ENCODE measurements around the gene FARSB. TPM values are rescaled to one million over a fixed set of nuclear protein-coding genes. Genes with fewer than 3 reads are reported as not detected.
"Not testable (repeated sequence)": the region's sequence is repeated elsewhere in the genome, so short reads cannot be mapped to it uniquely, and the experiment has no call there.

Gene FARSB
- total RNA-seq, 1 donor from 2014 or later = 25.0 TPM

GRCh38 chr2:222701721-222702131, 45.8 kb upstream of the FARSB start:
- H3K27me3 ChIP-seq = no peaks in the 10 kb centered on the region
- H2AFZ ChIP-seq (replicated peaks) = no peak overlapping the region
- no peaks in the 10 kb centered on the region for H4K20me1 ChIP-seq (ENCODE audit: low read depth)
- no peaks in the 10 kb centered on the region for H3F3A ChIP-seq (ENCODE audit: low read depth)
- H3K27me3 Mint-ChIP-seq (ENCODE audit: insufficient read depth, low read depth) = peaks cover 7% of the 10 kb centered on the region
- H3K4me1 Mint-ChIP-seq = no peaks in the 10 kb centered on the region
- no peaks in the 10 kb centered on the region for H3K36me3 Mint-ChIP-seq
- H3K4me3 Mint-ChIP-seq = peak overlapping the region; percentile 44
- no peaks in the 10 kb centered on the region for H3K36me3 ChIP-seq
- no peaks in the 10 kb centered on the region for H3K9me3 Mint-ChIP-seq
- no peaks in the 10 kb centered on the region for H3K79me2 ChIP-seq (ENCODE audit: low read depth)
- H3K27ac ChIP-seq = no peak overlapping the region
- no peaks in the 10 kb centered on the region for H3K4me1 ChIP-seq
- no peak overlapping the region for H3K4me3 ChIP-seq
- no peak for TF ChIP-seq CTCF (IDR thresholded peaks at IDR 0.05)
- TF ChIP-seq EZH2 (IDR thresholded peaks at IDR 0.05) = no peak
- no peak for TF ChIP-seq EZH2phosphoT487 (IDR thresholded peaks at IDR 0.05)
- H3K4me2 ChIP-seq = no peak overlapping the region
- DNase-seq (ENCODE audit: low spot score) = no peak
- no peak overlapping the region for H3K9ac ChIP-seq
- no peaks in the 10 kb centered on the region for H3K9me3 ChIP-seq (ENCODE audit: low read depth)
- H3K27ac Mint-ChIP-seq = no peak overlapping the region

- Histone ChIP-seq H4K20me1 (ENCODE audit: low read depth) (no peaks in the 10 kb centered on the region), H3K4me1 (no peaks in the 10 kb centered on the region), H3K9me3 (ENCODE audit: low read depth) (no peaks in the 10 kb centered on the region), H3K79me2 (ENCODE audit: low read depth) (no peaks in the 10 kb centered on the region), H3K27ac (no peak overlapping the region), H3K9ac (no peak overlapping the region), H2AFZ (replicated peaks) (no peak overlapping the region), H3K4me3 (no peak overlapping the region), H3K36me3 (no peaks in the 10 kb centered on the region), H3K27me3 (no peaks in the 10 kb centered on the region), H3F3A (ENCODE audit: low read depth) (no peaks in the 10 kb centered on the region), H3K4me2 (no peak overlapping the region)
- Mint-ChIP-seq H3K9me3 (no peaks in the 10 kb centered on the region), H3K27ac (no peak overlapping the region), H3K4me1 (no peaks in the 10 kb centered on the region), H3K36me3 (no peaks in the 10 kb centered on the region), H3K4me3 (no peak overlapping the region), H3K27me3 (ENCODE audit: insufficient read depth, low read depth) (peaks cover 7% of the 10 kb centered on the region)
- no peak for DNase-seq (ENCODE audit: low spot score)
- TF ChIP-seq CTCF (IDR thresholded peaks at IDR 0.05) = no peak
These were observed 45.3 kb upstream of the FARSB start for GRCh38 chr2:222701233-222701632.

GRCh38 chr2:222698276-222698675, 42.4 kb upstream of the FARSB start:
- DNase-seq (ENCODE audit: low spot score) = no peak
- Histone ChIP-seq H3K4me2 (no peak overlapping the region), H3K9me3 (ENCODE audit: low read depth) (no peaks in the 10 kb centered on the region), H3K79me2 (ENCODE audit: low read depth) (no peaks in the 10 kb centered on the region), H3K4me1 (no peaks in the 10 kb centered on the region), H3K4me3 (no peak overlapping the region), H3K27me3 (no peaks in the 10 kb centered on the region), H3K9ac (no peak overlapping the region), H2AFZ (replicated peaks) (no peak overlapping the region), H4K20me1 (ENCODE audit: low read depth) (no peaks in the 10 kb centered on the region), H3F3A (ENCODE audit: low read depth) (no peaks in the 10 kb centered on the region), H3K27ac (no peak overlapping the region), H3K36me3 (no peaks in the 10 kb centered on the region)
- no peaks in the 10 kb centered on the region for H3K36me3 Mint-ChIP-seq
- H3K27ac Mint-ChIP-seq = no peak overlapping the region
- no peak overlapping the region for H3K4me3 Mint-ChIP-seq
- H3K4me1 Mint-ChIP-seq = no peaks in the 10 kb centered on the region
- peaks cover 10% of the 10 kb centered on the region for H3K27me3 Mint-ChIP-seq (ENCODE audit: insufficient read depth, low read depth)
- no peaks in the 10 kb centered on the region for H3K9me3 Mint-ChIP-seq
- TF ChIP-seq EZH2phosphoT487 (IDR thresholded peaks at IDR 0.05) = no peak
- TF ChIP-seq CTCF (IDR thresholded peaks at IDR 0.05) = no peak
- no peak for TF ChIP-seq EZH2 (IDR thresholded peaks at IDR 0.05)

GRCh38 chr2:222693837-222694236, 37.9 kb upstream of the FARSB start:
- no peak overlapping the region for H3K4me3 Mint-ChIP-seq
- no peaks in the 10 kb centered on the region for H3K9me3 ChIP-seq (ENCODE audit: low read depth)
- H3K9ac ChIP-seq = no peak overlapping the region
- no peaks in the 10 kb centered on the region for H4K20me1 ChIP-seq (ENCODE audit: low read depth)
- H3K4me1 Mint-ChIP-seq = no peaks in the 10 kb centered on the region
- no peaks in the 10 kb centered on the region for H3K36me3 ChIP-seq
- H2AFZ ChIP-seq (replicated peaks) = no peak overlapping the region
- H3K27me3 ChIP-seq = no peaks in the 10 kb centered on the region
- no peak overlapping the region for H3K27ac ChIP-seq
- DNase-seq (ENCODE audit: low spot score) = no peak
- no peak overlapping the region for H3K4me2 ChIP-seq
- H3K79me2 ChIP-seq (ENCODE audit: low read depth) = no peaks in the 10 kb centered on the region
- H3K4me3 ChIP-seq = no peak overlapping the region
- TF ChIP-seq EZH2 (IDR thresholded peaks at IDR 0.05) = no peak
- no peak for TF ChIP-seq EZH2phosphoT487 (IDR thresholded peaks at IDR 0.05)
- TF ChIP-seq CTCF (IDR thresholded peaks at IDR 0.05) = peak; percentile 39
- H3K4me1 ChIP-seq = peaks cover 2% of the 10 kb centered on the region
- H3K27ac Mint-ChIP-seq = no peak overlapping the region
- no peaks in the 10 kb centered on the region for H3K9me3 Mint-ChIP-seq
- peaks cover 5% of the 10 kb centered on the region for H3F3A ChIP-seq (ENCODE audit: low read depth)
- H3K27me3 Mint-ChIP-seq (ENCODE audit: insufficient read depth, low read depth) = peaks cover 5% of the 10 kb centered on the region
- no peaks in the 10 kb centered on the region for H3K36me3 Mint-ChIP-seq

- H3K9me3 ChIP-seq (ENCODE audit: low read depth); H3K27me3 ChIP-seq; H3K36me3 ChIP-seq; H3K79me2 ChIP-seq (ENCODE audit: low read depth); H4K20me1 ChIP-seq (ENCODE audit: low read depth); H3K9ac ChIP-seq; H2AFZ ChIP-seq (replicated peaks); H3K9me3 Mint-ChIP-seq; H3F3A ChIP-seq (ENCODE audit: low read depth); H3K4me1 ChIP-seq; H3K27me3 Mint-ChIP-seq (ENCODE audit: insufficient read depth, low read depth); H3K4me2 ChIP-seq; H3K4me1 Mint-ChIP-seq; H3K27ac ChIP-seq; H3K36me3 Mint-ChIP-seq; DNase-seq (ENCODE audit: low spot score); H3K4me3 ChIP-seq: not testable (repeated sequence)
- peak overlapping the region; percentile 12 for H3K27ac Mint-ChIP-seq
- H3K4me3 Mint-ChIP-seq = peak overlapping the region; percentile 46
These were observed 37.5 kb upstream of the FARSB start for GRCh38 chr2:222693413-222693812.

Data from neural progenitor cell (in vitro differentiated cells).